Type B pancreatic cell (in vitro differentiated cells): ENCODE data around the gene ZNF302. TPM values are rescaled to one million over a fixed set of nuclear protein-coding genes. Genes with fewer than 3 reads are reported as not detected.

Experiments used
- DNase-seq: peaks from one replicate; pipeline ENCODE4 v3.0.0; 2021; ENCODE audit warnings: mixed read lengths; ENCODE audit not compliant: unreplicated experiment; ENCODE audit errors: extremely low spot score
- H3K27ac Mint-ChIP-seq: 2 replicates; pipeline ENCODE4 v1.8.0; 2021; ENCODE audit warnings: mild to moderate bottlenecking, mixed read lengths
- H3K27me3 Mint-ChIP-seq: 2 replicates; pipeline ENCODE4 v1.8.0; 2021; ENCODE audit warnings: mixed read lengths
- H3K36me3 Mint-ChIP-seq: 2 replicates; pipeline ENCODE4 v1.8.0; 2021; ENCODE audit warnings: mixed read lengths
- H3K4me1 Mint-ChIP-seq: one replicate; pipeline ENCODE4 v1.8.0; 2021; ENCODE audit warnings: mixed read lengths; ENCODE audit not compliant: unreplicated experiment
- H3K4me3 Mint-ChIP-seq: 2 replicates; pipeline ENCODE4 v1.8.0; 2021; ENCODE audit warnings: mild to moderate bottlenecking, mixed read lengths
- H3K9me3 Mint-ChIP-seq: 2 replicates; pipeline ENCODE4 v1.8.0; 2021; ENCODE audit warnings: mixed read lengths
- total RNA-seq: library from RNA; stranded (reverse); gene quantifications from 2 replicates; pipeline ENCODE4 v1.2.1, GENCODE V29; 2021; ENCODE audit warnings: low replicate concordance
- TF ChIP-seq, protein P1 (sequence below): fragments of 200-600 bp; sonication (generic); conservative IDR thresholded peaks from 2 replicates; pipeline ENCODE4 v1.5.0; 2021; ENCODE audit warnings: antibody characterized with exemption, mild to moderate bottlenecking

The ZNF302 gene
- total RNA-seq, 1 donor from 2014 or later: 41.5 TPM

DNA sequence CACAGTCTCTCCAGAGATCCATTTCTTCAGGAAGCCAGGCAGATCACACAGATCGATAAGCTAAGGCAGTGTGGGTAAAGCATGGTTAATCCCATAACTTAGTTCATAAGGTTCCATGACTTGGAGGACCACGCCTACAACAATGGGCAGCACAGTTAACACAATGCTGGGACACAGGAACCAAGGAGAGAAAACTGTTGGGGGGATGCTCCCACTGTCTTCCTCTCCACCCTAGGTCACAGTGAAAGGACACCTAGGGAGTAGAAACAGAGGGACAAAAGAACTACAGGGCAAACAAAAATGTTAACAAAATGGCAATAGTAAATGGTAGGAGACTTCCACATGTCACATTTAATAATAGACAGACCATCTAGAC lies 35.8 kb downstream of the ZNF302 start:
- TF ChIP-seq, protein P1, sequence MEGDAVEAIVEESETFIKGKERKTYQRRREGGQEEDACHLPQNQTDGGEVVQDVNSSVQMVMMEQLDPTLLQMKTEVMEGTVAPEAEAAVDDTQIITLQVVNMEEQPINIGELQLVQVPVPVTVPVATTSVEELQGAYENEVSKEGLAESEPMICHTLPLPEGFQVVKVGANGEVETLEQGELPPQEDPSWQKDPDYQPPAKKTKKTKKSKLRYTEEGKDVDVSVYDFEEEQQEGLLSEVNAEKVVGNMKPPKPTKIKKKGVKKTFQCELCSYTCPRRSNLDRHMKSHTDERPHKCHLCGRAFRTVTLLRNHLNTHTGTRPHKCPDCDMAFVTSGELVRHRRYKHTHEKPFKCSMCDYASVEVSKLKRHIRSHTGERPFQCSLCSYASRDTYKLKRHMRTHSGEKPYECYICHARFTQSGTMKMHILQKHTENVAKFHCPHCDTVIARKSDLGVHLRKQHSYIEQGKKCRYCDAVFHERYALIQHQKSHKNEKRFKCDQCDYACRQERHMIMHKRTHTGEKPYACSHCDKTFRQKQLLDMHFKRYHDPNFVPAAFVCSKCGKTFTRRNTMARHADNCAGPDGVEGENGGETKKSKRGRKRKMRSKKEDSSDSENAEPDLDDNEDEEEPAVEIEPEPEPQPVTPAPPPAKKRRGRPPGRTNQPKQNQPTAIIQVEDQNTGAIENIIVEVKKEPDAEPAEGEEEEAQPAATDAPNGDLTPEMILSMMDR: no peak
- Mint-ChIP-seq H3K4me3 (no peak overlapping the region), H3K27ac (no peak overlapping the region), H3K27me3 (peaks cover 13% of the 10 kb centered on the region), H3K36me3 (no peaks in the 10 kb centered on the region), H3K4me1 (no peaks in the 10 kb centered on the region), H3K9me3 (peaks cover 19% of the 10 kb centered on the region)
- no peak for DNase-seq

DNA sequence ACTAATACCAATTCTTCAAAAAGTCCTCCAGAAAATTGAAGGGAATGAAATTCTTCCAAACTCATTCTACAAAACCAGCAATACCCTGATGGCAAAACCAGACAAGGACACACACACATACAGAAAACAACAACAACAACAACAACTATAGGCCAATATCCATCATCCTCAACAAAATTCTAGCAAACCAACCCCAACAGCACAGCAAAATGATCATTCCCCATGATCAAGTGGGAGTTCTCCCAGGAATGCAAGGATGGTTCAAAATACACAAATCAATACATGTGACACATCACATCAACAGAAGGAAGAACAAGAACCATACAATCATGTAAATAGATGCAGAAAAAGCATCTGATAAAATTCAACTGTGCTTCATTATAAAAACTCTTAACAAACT lies 37.9 kb downstream of the ZNF302 start:
- TF ChIP-seq, protein P1: no peak
- Mint-ChIP-seq H3K9me3 (peaks cover 19% of the 10 kb centered on the region), H3K4me3 (no peak overlapping the region), H3K4me1 (no peaks in the 10 kb centered on the region), H3K27ac (no peak overlapping the region), H3K36me3 (no peaks in the 10 kb centered on the region), H3K27me3 (peaks cover 18% of the 10 kb centered on the region)
- DNase-seq: no peak

DNA sequence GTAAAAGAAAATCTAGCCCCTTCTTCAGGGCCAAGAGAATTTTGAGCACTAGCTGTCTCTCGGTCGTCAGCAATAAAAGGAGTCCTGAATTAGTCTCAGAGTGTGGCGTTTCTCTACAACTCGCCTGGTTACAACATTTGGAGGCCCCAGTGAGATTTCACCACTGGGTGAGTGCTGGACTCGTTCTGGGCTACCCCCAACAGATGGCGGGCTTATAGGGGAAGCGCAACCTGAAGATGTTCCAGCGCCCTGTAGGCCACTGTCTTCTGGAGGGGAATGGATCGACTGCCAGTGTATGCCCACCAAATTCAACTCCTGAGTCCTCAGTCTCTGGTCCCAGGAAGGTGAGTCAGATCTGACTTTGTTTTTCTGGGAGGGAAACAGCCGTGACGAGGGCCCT lies 44.9 kb downstream of the ZNF302 start:
- Mint-ChIP-seq H3K27me3 (peaks cover 56% of the 10 kb centered on the region), H3K4me1 (no peaks in the 10 kb centered on the region), H3K27ac (no peak overlapping the region), H3K36me3 (no peaks in the 10 kb centered on the region), H3K4me3 (no peak overlapping the region), H3K9me3 (no peaks in the 10 kb centered on the region)
- no peak for DNase-seq
- TF ChIP-seq, protein P1: no peak

DNA sequence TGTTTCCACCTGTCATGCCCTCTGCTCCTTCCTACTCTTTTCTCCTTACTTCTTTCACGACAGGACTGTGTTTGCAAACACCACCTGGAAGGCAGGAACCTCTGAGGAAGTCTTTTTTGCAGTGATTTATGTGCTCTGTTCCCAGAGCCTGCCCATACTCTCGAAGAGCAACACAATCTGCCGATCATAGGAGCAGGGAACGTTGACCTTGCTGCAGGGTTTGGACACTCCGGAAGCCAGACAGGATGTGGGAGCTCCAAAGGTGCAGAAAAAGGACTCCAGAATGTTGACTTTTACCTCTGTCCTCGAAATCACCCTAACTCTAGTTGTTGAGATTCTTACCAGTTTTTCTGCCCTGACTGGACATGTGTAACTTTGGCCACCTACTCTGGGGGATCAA lies 47.9 kb downstream of the ZNF302 start:
- H3K36me3 Mint-ChIP-seq: no peaks in the 10 kb centered on the region
- no peak overlapping the region for H3K27ac Mint-ChIP-seq
- no peak overlapping the region for H3K4me3 Mint-ChIP-seq
- DNase-seq: no peak
- TF ChIP-seq, protein P1: no peak
- no peaks in the 10 kb centered on the region for H3K4me1 Mint-ChIP-seq
- peaks cover 50% of the 10 kb centered on the region for H3K27me3 Mint-ChIP-seq
- no peaks in the 10 kb centered on the region for H3K9me3 Mint-ChIP-seq

DNA sequence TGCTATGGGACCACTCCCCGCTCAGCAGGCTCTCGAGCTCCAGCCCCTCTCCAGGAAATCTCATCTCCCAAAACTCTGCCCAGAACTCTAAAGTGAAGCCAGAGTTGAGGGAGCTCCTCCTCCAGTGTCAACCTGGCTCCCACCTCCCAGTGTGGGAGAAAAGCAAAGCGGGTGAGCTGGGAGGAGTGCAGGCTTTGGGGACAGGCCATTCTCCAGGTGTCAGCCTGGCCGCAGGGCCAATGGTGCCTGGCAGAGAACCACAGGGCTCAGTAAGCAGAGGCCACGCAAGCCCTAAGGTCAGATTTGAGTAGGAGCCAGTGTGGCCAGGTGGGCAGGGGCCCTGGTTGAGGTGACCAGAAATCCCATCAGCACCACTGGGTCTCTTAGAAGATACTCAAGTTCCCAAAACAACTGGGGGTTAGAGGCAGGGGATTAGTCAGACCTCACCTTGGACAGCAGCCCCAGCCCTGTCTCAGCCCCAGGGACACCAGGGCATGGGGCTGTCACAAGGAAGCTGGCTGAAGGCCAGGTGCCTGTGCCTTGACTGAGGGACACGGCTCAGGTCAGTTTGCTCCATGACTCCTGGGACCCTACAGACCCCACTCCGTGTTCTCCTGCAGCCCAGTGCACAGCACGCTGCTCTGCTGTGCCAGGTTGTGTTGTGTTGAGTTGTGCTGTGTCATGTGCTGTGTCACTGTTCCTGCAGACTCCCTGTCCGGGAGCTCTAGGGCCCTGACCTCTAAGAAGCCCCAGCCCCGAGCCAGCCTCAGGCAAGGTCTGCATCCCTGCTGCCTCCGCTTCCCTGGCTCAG lies 53.7 kb downstream of the ZNF302 start:
- peaks cover 9% of the 10 kb centered on the region for H3K27me3 Mint-ChIP-seq
- H3K36me3 Mint-ChIP-seq: peaks cover 6% of the 10 kb centered on the region
- no peak for DNase-seq
- H3K4me1 Mint-ChIP-seq: peaks cover 19% of the 10 kb centered on the region
- no peak overlapping the region for H3K27ac Mint-ChIP-seq
- H3K4me3 Mint-ChIP-seq: peak overlapping the region; percentile 63
- H3K9me3 Mint-ChIP-seq: no peaks in the 10 kb centered on the region
- TF ChIP-seq, protein P1: no peak
